ENCODE measurements around the gene RBM20. TPM values are rescaled to one million over a fixed set of nuclear protein-coding genes. Genes with fewer than 3 reads are reported as not detected.

RBM20 gene
- total and polyA plus RNA-seq, 10 of the 15 experiments (the other 5 are each of a cell fraction or from before 2014, with no cell fraction given): 0.04 to 0.26 (median 0.15) TPM

- Histone ChIP-seq H2AFZ (ENCODE audit: control insufficient read depth, low read depth, low read length) (no peak overlapping the region), H3K27me3 (replicated peaks in 1 of 2; ENCODE audit: control insufficient read depth in 2 of 2, insufficient read depth in 2 of 2, low read length in 1 of 2) (no peaks in the 10 kb centered on the region), H3K79me2 (ENCODE audit: control insufficient read depth, insufficient read depth, low read length) (no peaks in the 10 kb centered on the region), H3K27ac (ENCODE audit: control insufficient read depth, insufficient read depth) (no peak overlapping the region), H3K36me3 (ENCODE audit: control insufficient read depth in 2 of 2, insufficient read depth in 2 of 2, low read length in 1 of 2) (no peaks in the 10 kb centered on the region), H3K9me3 (replicated peaks; ENCODE audit: control insufficient read depth, insufficient read depth, low read length) (no peaks in the 10 kb centered on the region; the same call in 2 of the 3 replicates), H3K4me3 (no peak overlapping the region), H3K4me1 (ENCODE audit: control insufficient read depth, insufficient read depth, low read length) (peaks cover 3% of the 10 kb centered on the region), H3K4me2 (ENCODE audit: control insufficient read depth, insufficient read depth) (no peak overlapping the region), H4K20me1 (ENCODE audit: control insufficient read depth, insufficient read depth) (no peaks in the 10 kb centered on the region), H3K9ac (ENCODE audit: control insufficient read depth, insufficient read depth, low read length) (no peak overlapping the region)
- ATAC-seq (no peak; the same call in 2 of the 3 replicates), DNase-seq (ENCODE audit: low read depth, low spot score) (no peak), FAIRE-seq (no peak)
- POLR2A ChIA-PET: no interaction called here
- SMC1A ChIA-PET (ENCODE audit: uncharacterized antibody, unreplicated experiment): interaction anchor here (0.8 to 3.1 kb wide), 3 partner anchors 11 to 50 kb away, joined by 3 to 14 read pairs (median 6); no protein-coding TSS in a partner anchor
- RAD21 ChIA-PET (ENCODE audit: unreplicated experiment): interaction anchor here (0.8 to 0.9 kb wide), 2 partner anchors 8 to 11 kb away, joined by 3 to 4 read pairs; no protein-coding TSS in a partner anchor
- 76% methylated on average over 5 of the region's 5 CpGs for WGBS (ENCODE audit: insufficient coverage, insufficient replicate concordance, low lambda C conversion rate, missing lambda C conversion rate)
- no TSS peak for BruUV-seq (replicated peaks)
- intact Hi-C loops (cut with micrococcal nuclease; ENCODE audit: unreplicated experiment): no loop called here
- TF ChIP-seq CHD1 (IDR thresholded peaks at IDR 0.05; ENCODE audit: low read depth, low read length) (no peak), NFYA (IDR thresholded peaks at IDR 0.05; ENCODE audit: borderline replicate concordance, low read depth, low read length) (no peak), POLR2AphosphoS5 (IDR thresholded peaks at IDR 0.05; ENCODE audit: low read length) (no peak), ZSCAN29 (IDR thresholded peaks at IDR 0.05) (no peak), RCOR1 (conservative IDR thresholded peaks at IDR 0.05; ENCODE audit: low read depth, low read length) (no peak), BMI1 (IDR thresholded peaks at IDR 0.05; ENCODE audit: borderline replicate concordance) (no peak), GABPA (IDR thresholded peaks at IDR 0.05; ENCODE audit: low read depth) (no peak), CBFB (IDR thresholded peaks at IDR 0.05; ENCODE audit: low read depth) (no peak), SREBF2 (IDR thresholded peaks at IDR 0.05; ENCODE audit: low read length) (no peak), BRCA1 (IDR thresholded peaks at IDR 0.05; ENCODE audit: low read depth, low read length) (no peak), TCF12 (IDR thresholded peaks at IDR 0.05; ENCODE audit: low read depth, low read length) (no peak), ZBED1 (IDR thresholded peaks at IDR 0.05; ENCODE audit: borderline replicate concordance) (no peak), EZH2 (IDR thresholded peaks at IDR 0.05; ENCODE audit: borderline replicate concordance, control insufficient read depth, low read depth, low read length) (no peak), SMAD1 (IDR thresholded peaks at IDR 0.05; ENCODE audit: low read depth, partially characterized antibody) (no peak), USF2 (IDR thresholded peaks at IDR 0.05; ENCODE audit: borderline replicate concordance, low read depth, low read length) (no peak), ZBTB11 (CRISPR knock-in tag; IDR thresholded peaks at IDR 0.05) (no peak), ZNF384 (IDR thresholded peaks at IDR 0.05; ENCODE audit: borderline replicate concordance, low read depth, low read length) (no peak), EGR1 (IDR thresholded peaks at IDR 0.05; ENCODE audit: borderline replicate concordance in 1 of 2, low read depth in 2 of 2, low read length in 2 of 2) (no peak), USF1 (IDR thresholded peaks at IDR 0.05; ENCODE audit: borderline replicate concordance, extremely low read length, insufficient read depth, low read depth, low read length) (no peak), HDGF (IDR thresholded peaks at IDR 0.05) (no peak)
- in situ Hi-C loops (cut with MboI): no loop called here
- CTCF ChIA-PET: interaction anchor here (1.0 to 1.2 kb wide), 2 partner anchors 9 to 11 kb away, joined by 3 to 6 read pairs; no protein-coding TSS in a partner anchor
Observed at GRCh38 chr10:110661292-110661691, 17.2 kb downstream of the RBM20 start.

All from GM12878 (cell line).